ENCODE measurements around the gene SMARCAL1.

DNA sequence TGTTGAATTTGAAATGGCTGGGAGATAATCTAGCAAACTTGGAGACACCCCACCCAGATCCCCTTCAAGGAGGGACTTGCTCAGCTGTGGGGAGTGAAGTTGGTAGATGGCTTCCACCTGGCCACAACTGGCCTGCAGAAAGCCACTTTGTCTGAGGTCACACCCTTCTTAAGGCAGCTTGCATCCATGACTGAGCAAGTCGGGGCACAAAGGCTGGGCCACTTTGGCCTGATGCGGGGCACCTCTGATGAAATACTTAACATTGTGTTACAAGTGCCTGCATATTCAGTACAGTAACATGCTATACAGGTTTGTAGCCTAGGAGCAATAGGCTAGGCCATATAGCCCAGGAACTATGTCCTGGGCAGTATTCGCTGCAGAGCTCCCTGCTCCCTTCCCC is 73.0 kb downstream of the SMARCAL1 start:
- TF ChIP-seq, protein P1, sequence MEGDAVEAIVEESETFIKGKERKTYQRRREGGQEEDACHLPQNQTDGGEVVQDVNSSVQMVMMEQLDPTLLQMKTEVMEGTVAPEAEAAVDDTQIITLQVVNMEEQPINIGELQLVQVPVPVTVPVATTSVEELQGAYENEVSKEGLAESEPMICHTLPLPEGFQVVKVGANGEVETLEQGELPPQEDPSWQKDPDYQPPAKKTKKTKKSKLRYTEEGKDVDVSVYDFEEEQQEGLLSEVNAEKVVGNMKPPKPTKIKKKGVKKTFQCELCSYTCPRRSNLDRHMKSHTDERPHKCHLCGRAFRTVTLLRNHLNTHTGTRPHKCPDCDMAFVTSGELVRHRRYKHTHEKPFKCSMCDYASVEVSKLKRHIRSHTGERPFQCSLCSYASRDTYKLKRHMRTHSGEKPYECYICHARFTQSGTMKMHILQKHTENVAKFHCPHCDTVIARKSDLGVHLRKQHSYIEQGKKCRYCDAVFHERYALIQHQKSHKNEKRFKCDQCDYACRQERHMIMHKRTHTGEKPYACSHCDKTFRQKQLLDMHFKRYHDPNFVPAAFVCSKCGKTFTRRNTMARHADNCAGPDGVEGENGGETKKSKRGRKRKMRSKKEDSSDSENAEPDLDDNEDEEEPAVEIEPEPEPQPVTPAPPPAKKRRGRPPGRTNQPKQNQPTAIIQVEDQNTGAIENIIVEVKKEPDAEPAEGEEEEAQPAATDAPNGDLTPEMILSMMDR (IDR thresholded peaks at IDR 0.05) = no peak
- TF ChIP-seq POLR2A (IDR thresholded peaks at IDR 0.05) = no peak
